ENCODE measurements around the gene VWA3A. TPM values are rescaled to one million over a fixed set of nuclear protein-coding genes. Genes with fewer than 3 reads are reported as not detected.
"Not testable (repeated sequence)": the region's sequence is repeated elsewhere in the genome, so short reads cannot be mapped to it uniquely, and the experiment has no call there.

Gene VWA3A, protein sequence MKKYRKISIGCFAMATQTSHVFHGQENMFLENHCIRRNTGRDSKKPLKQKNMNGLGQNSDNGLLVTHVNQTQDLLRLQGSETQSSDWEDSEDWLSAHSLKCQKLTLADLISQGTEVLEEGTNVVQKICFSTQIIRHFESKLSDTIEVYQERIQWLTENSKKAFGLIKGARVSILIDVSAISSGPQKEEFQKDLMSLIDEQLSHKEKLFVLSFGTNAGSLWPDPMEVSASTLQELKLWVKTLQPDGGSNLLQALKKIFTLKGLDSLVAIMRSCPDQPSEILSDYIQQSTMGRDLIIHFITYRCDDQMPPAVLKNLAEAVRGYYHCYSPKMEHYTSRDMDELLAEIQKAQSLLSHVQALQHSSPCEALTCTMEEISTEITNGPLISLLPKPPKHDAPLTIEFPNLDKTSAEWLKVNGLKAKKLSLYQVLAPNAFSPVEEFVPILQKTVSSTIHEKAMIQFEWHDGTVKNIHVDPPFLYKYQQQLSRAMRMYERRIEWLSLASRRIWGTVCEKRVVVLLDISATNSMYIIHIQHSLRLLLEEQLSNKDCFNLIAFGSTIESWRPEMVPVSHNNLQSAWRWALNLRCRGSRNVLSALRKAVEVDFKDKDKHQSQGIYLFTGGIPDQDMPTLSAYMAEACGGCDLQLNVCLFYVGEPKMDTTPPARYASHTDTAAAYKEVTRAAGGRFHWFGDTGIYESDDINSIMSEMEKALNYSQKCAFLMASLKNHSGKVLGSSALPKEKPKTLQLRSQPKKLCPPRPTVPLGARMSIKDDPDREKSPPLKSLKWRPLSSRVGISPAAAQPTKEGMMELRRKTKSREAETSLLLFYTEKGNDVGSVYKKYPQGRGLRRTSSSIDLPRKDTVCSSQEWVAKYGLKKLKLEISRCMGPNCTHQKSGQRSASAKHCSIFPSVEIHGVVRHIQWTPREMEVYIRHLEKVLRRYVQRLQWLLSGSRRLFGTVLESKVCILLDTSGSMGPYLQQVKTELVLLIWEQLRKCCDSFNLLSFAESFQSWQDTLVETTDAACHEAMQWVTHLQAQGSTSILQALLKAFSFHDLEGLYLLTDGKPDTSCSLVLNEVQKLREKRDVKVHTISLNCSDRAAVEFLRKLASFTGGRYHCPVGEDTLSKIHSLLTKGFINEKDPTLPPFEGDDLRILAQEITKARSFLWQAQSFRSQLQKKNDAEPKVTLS
- under 1 TPM; 0.10 to 0.16 TPM for total RNA-seq

DNA sequence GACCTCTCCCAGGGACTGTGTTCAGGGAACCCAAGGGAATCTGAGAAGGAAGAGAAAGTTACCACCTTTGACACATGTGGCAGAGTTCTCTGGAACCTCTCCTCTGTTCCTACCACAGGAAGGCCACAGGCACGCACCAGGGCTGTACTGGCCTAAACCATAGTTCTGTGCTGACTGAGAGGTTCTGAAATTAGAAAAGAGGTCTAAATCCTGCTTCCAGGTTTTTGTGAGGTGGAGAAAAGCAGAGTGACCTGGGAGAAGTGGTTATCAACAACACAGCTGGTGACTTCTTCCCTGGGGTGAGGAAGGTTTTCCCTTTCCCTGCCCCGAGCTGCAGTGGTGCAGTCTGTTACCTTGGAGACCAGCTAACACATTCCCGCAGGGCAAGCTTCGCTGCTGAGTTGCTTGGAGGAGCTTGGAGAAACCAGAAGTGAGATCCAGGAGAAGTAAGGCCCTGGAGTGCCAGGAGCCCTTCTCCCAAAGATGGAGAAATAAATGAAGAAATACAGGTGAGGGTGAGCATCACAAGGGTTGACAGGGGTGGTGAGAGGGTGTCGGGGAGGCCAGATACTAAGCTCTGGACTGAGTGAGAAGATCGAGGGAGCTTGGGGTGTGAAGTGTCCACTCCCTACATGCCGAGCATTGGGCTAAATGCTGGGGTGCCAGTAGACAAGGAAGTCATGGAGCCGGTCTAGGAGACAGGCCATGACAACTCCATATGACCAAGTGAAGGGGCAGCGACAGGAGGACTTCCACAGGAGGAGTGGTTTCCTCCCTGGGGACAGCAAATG, at the start of gene VWA3A:
VWA3A (plus strand) TSS at position 399 of the 791 bp plus-strand sequence; CDS start at position 496, 97 bp downstream.
- peaks cover 16% of the 10 kb centered on the region for H3K27me3 Mint-ChIP-seq (ENCODE audit: low read depth)
- no peak within 1 kb of the TSS for H3K4me3 Mint-ChIP-seq
- H3K9me3 Mint-ChIP-seq: no peaks in the 10 kb centered on the region
- H3K36me3 Mint-ChIP-seq (ENCODE audit: insufficient read depth in 2 of 2): no peaks in the 10 kb centered on the region
- no peak for ATAC-seq (replicated peaks in 1 of 2)
- H3K27ac Mint-ChIP-seq: no peak within 1 kb of the TSS
- no peaks in the 10 kb centered on the region for H3K4me1 Mint-ChIP-seq (ENCODE audit: low read depth)
- no peak for DNase-seq

DNA sequence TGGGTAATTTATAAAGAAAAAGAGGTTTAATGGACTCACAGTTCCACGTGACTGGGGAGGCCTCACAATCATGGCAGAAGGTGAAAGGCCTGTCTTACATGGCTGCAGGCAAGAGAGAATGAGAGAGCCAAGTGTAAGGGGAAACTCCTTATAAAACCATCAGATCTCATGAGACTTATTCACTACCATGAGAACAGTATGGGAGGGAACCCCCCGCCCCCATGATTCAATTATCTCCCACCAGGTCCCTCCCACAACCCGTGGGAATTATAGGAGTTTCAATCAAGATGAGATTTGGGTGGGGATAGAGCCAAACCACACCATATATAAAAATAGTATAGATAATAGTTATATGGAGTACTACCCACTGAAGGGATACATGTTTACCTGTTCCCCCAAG, 48.5 kb upstream of the VWA3A start:
- H3K4me1 Mint-ChIP-seq (ENCODE audit: low read depth); H3K27me3 Mint-ChIP-seq (ENCODE audit: low read depth); H3K36me3 Mint-ChIP-seq (ENCODE audit: insufficient read depth in 2 of 2); H3K4me3 Mint-ChIP-seq; ATAC-seq (replicated peaks in 1 of 2); H3K9me3 Mint-ChIP-seq; H3K27ac Mint-ChIP-seq; DNase-seq: not testable (repeated sequence)

DNA sequence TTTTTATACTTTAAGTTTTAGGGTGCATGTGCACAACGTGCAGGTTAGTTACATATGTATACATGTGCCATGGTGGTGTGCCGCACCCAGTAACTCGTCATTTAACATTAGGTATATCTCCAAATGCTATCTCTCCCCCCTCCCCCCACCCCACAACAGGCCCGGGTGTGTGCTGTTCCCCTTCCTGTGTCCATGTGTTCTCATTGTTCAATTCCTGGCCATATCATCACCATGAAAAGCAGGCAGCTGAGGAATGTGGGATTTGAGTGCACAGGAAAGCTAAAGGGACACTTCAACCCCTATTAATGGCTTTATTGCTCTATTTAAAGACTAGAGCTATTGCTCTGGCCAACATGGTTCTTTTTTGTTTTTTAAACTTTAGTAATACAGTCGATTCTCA, 46.5 kb upstream of the VWA3A start:
- not testable (repeated sequence) for ATAC-seq (replicated peaks in 1 of 2); H3K27ac Mint-ChIP-seq; H3K4me1 Mint-ChIP-seq (ENCODE audit: low read depth); H3K4me3 Mint-ChIP-seq; H3K27me3 Mint-ChIP-seq (ENCODE audit: low read depth); H3K9me3 Mint-ChIP-seq; DNase-seq; H3K36me3 Mint-ChIP-seq (ENCODE audit: insufficient read depth in 2 of 2)

DNA sequence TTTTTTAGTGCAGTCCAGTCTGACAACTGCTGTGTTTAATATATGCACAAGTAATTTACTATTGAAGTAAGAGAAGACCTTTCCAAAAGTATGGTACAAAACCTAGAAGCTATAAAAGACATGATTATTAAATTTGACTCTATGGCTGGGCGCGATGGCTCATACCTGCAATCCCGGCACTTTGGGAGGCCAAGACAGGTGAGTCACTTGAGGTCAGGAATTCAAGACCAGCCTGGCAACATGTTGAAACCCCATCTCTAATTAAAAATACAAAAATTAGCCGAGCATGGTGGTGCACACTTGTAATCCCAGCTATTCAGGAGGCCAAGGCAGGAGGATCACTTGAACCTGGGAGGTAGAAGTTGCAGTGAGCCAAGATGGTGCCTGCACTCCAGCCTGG, 41.4 kb upstream of the VWA3A start:
- no peak for ATAC-seq (replicated peaks in 1 of 2)
- Mint-ChIP-seq H3K27me3 (ENCODE audit: low read depth) (no peaks in the 10 kb centered on the region), H3K9me3 (no peaks in the 10 kb centered on the region), H3K36me3 (ENCODE audit: insufficient read depth in 2 of 2) (no peaks in the 10 kb centered on the region), H3K27ac (no peak overlapping the region), H3K4me3 (no peak overlapping the region), H3K4me1 (ENCODE audit: low read depth) (peaks cover 33% of the 10 kb centered on the region)
- DNase-seq: no peak

DNA sequence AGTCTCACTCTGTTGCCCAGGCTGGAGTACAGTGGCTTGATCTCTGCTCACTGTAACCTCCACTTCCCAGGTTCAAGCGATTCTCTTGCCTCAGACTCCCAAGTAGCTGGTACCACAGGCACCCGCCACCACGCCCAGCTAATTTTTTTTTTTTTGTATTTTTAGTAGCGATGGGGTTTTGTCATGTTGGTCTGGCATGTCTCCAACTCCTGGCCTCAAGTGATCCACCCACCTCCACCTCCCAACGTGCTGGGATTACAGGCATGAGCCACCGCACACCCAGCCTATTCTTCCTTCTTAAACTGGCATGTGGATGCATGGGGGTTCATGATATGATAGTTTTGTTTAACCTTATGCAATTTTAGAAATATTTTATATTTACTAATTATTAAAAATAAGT, 39.4 kb upstream of the VWA3A start:
- Mint-ChIP-seq H3K27ac (no peak overlapping the region), H3K4me3 (no peak overlapping the region), H3K27me3 (ENCODE audit: low read depth) (no peaks in the 10 kb centered on the region), H3K9me3 (peaks cover 0 to 2% of the 10 kb centered on the region in 2 donors), H3K36me3 (ENCODE audit: insufficient read depth in 2 of 2) (peaks cover 0 to 8% of the 10 kb centered on the region in 2 donors), H3K4me1 (ENCODE audit: low read depth) (peaks cover 33% of the 10 kb centered on the region)
- DNase-seq: no peak
- ATAC-seq (replicated peaks in 1 of 2): no peak

DNA sequence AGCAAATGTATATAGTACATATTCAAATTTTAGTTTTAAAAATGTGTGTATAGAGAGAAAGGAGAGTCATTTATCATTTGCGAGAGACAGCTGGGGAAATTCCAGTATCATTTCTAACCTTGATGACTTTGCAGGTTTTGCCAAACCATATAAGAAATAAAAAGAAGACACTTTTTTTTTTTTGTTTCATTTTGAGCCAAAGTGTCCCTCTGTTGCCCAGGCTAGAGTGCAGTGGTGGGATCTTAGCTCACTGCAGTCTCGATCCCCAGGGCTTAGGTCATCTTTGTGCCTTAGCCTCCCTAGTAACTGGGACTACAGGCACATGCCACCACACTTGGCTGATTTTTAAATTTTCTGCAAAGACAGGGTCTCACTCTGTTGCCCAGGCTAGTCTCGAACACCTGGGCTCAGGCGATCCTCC, 38.4 kb upstream of the VWA3A start:
- peaks cover 4 to 7% of the 10 kb centered on the region in 2 donors for H3K9me3 Mint-ChIP-seq
- peak; percentile 15 to 18 for DNase-seq
- H3K4me1 Mint-ChIP-seq (ENCODE audit: low read depth): peaks cover 40% of the 10 kb centered on the region
- H3K27me3 Mint-ChIP-seq (ENCODE audit: low read depth): no peaks in the 10 kb centered on the region
- peaks cover 5 to 13% of the 10 kb centered on the region in 2 donors for H3K36me3 Mint-ChIP-seq (ENCODE audit: insufficient read depth in 2 of 2)
- peak; percentile 71 to 72 for ATAC-seq (replicated peaks in 1 of 2)
- peak overlapping the region; percentile 88 for H3K27ac Mint-ChIP-seq
- H3K4me3 Mint-ChIP-seq: peak overlapping the region; percentile 40 to 41

DNA sequence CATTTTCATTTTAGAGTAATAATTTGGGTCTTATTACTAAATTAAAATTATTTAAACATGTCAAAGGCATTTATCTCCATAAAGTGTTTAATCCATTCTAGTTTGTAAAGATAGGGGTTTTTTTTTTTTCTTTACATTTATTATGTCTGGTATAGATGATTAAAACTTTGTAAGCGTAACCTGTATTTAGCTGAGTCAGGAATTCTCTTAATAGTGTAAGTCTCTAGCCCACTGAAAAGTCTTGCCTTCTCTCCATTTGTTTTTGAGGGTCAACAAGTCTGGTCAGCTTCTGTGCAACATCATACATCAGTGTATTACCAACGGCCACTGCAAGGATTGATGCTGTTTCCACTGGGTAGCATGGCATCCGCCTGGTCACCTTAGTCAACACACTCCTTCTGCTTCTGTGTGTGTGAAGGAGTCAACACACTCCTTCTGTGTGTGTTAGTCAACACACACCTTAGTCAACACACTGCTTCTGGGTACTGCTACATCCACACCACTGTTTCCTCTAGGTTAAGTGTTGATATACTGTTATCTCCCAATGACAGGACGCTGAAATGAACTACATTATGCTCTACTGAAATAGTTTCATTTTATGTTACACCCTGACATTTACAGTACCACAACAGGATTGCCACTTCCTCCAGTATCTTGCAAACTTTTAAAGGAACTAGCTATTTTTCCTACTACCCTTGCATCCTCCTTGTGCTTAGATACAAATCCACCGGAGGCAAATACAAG, 37.3 kb upstream of the VWA3A start:
- DNase-seq (peak; percentile 10 to 23), ATAC-seq (replicated peaks in 1 of 2) (peak; percentile 84 to 90)
- Mint-ChIP-seq H3K27me3 (ENCODE audit: low read depth) (no peaks in the 10 kb centered on the region), H3K27ac (peak overlapping the region; percentile 92), H3K4me3 (peak overlapping the region; percentile 14 to 58), H3K4me1 (ENCODE audit: low read depth) (peaks cover 50% of the 10 kb centered on the region), H3K9me3 (peaks cover 6 to 9% of the 10 kb centered on the region in 2 donors), H3K36me3 (ENCODE audit: insufficient read depth in 2 of 2) (peaks cover 9 to 16% of the 10 kb centered on the region in 2 donors)

DNA sequence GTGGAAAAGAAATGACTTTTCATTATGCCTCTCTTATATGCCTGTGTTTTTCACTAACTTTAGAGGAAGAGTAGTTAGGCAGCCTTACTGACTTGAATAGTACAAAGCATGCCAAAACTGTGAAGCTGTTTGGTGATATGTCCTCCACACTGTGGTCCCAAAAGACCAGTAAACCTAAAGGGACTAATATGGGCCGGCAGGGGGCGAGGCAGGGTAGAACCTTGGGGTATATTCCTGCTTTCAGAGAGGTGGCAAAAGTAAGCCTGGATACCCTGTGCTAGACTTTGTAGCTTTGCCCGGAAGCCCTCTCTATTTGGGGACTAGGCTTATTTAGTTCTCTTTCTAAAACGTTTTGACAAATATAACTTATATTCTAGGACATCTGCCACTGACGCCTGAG, 36.5 kb upstream of the VWA3A start:
- H3K9me3 Mint-ChIP-seq: peaks cover 6 to 9% of the 10 kb centered on the region in 2 donors
- no peaks in the 10 kb centered on the region for H3K27me3 Mint-ChIP-seq (ENCODE audit: low read depth)
- H3K4me1 Mint-ChIP-seq (ENCODE audit: low read depth): peaks cover 59% of the 10 kb centered on the region
- ATAC-seq (replicated peaks in 1 of 2) (no peak), DNase-seq (no peak)
- H3K4me3 Mint-ChIP-seq: peak overlapping the region in 1 of 2 donors; percentile 58
- no peak overlapping the region for H3K27ac Mint-ChIP-seq
- peaks cover 9 to 16% of the 10 kb centered on the region in 2 donors for H3K36me3 Mint-ChIP-seq (ENCODE audit: insufficient read depth in 2 of 2)

DNA sequence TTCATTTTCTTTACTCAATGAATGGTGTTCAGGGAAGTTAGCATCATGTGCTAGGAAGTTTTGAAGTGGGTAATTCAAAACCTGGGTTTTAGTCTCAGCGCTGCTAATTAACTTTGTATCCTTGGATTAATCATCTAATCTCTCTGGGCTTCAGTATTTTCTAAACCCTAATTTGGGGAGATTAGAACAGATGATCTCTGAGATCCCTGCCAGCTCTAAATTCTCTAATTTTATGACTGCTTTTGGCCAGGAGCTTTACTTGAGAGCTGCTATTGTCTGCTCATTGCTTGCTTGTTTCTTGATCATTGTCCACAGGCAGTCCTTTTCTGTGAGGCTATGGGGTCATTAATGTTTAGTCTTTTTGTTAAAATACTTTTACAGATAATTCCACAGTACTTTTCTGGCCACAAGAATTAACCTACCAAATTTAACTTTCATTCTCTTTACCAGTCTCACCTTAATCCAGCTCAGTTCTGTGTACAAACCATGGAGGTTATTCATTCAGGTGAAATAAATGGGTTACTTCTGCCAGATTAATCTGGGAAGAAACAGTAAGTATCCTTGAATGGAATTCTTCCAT, 28.4 kb upstream of the VWA3A start:
- ATAC-seq (replicated peaks in 1 of 2) (no peak), DNase-seq (no peak)
- Mint-ChIP-seq H3K27ac (no peak overlapping the region), H3K36me3 (ENCODE audit: insufficient read depth in 2 of 2) (peaks cover 13 to 14% of the 10 kb centered on the region in 2 donors), H3K9me3 (peaks cover 4 to 5% of the 10 kb centered on the region in 2 donors), H3K27me3 (ENCODE audit: low read depth) (no peaks in the 10 kb centered on the region), H3K4me3 (no peak overlapping the region), H3K4me1 (ENCODE audit: low read depth) (peaks cover 21% of the 10 kb centered on the region)

DNA sequence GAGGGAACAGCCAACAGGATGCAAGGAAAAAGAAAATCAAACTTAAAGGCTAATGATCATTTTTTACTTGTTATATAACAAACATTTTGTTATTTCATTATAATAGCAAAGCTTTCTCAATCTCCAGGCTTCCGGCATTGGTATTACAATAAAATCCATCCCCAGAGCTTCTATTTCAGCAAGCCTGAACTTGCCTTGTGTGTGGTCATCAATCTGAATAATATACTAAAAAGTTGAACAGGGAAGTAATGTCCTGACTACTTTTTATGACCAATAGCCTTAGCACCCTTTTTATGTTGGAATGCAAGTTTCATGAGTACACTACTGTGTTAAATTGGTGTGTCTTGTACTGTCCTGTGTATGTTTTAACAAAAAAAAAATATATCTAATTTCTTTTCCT, 27.1 kb upstream of the VWA3A start:
- ATAC-seq (replicated peaks in 1 of 2) (no peak), DNase-seq (no peak)
- Mint-ChIP-seq H3K27ac (no peak overlapping the region), H3K27me3 (ENCODE audit: low read depth) (no peaks in the 10 kb centered on the region), H3K9me3 (peaks cover 2 to 4% of the 10 kb centered on the region in 2 donors), H3K4me3 (no peak overlapping the region), H3K4me1 (ENCODE audit: low read depth) (peaks cover 8% of the 10 kb centered on the region), H3K36me3 (ENCODE audit: insufficient read depth in 2 of 2) (peaks cover 9 to 12% of the 10 kb centered on the region in 2 donors)

Data from activated T-cell treated with anti-CD3 and anti-CD28 coated beads, Interleukin-2, amount 50 U/mL, for 72 hours (primary cell).